H1 (cell line): ENCODE results near the gene FREM2. TPM values are rescaled to one million over a fixed set of nuclear protein-coding genes. Genes with fewer than 3 reads are reported as not detected.

Experiments
- BCL11A ChIP-seq, 2 experiments: IDR thresholded peaks; one replicate each; pipeline ENCODE4 v1.6.1; 2011; ENCODE audit warnings: low read depth in 2 of 2, low read length in 2 of 2, mild to moderate bottlenecking in 2 of 2
- FOSL1 ChIP-seq: IDR thresholded peaks from 2 replicates; pipeline ENCODE4 v1.6.1; 2011; ENCODE audit warnings: mild to moderate bottlenecking, low read depth, low read length, moderate library complexity; ENCODE audit not compliant: insufficient read depth
- RFX5 ChIP-seq: IDR thresholded peaks from 2 replicates; pipeline ENCODE4 v1.6.1; 2011; ENCODE audit warnings: low read depth, low read length, improper control_type of control experiment, borderline replicate concordance
- polyA plus RNA-seq, 7 experiments: library from polyadenylated mRNA; depleted of rRNA in 3 of 7; stranded (reverse) in 5 of 7; unstranded in 2 of 7; fragments of >200 nt in 5 of 7; fragments of 200-250 nt in 2 of 7; gene quantifications; 1 replicate in 5 of 7; 2 replicates in 1 of 7; 4 replicates in 1 of 7; pipeline versions ENCODE4 v1.2.1 to v1.2.3, GENCODE V29; 2011 to 2013; ENCODE audit warnings: missing spikeins in 2 of 7, mixed read lengths in 2 of 7
- total RNA-seq: library from RNA; stranded (reverse); fragmentation: NEBNext Ultra II Directional; extraction: Animal tissue kit (Norgen Biotek cat#: 25700); gene quantifications from 2 replicates; pipeline ENCODE4 v1.2.1, GENCODE V29; 2021
- TF ChIP-seq, protein P1 (sequence below): fragments of 300-600 bp; sonication (generic); IDR thresholded peaks from 2 replicates; pipeline ENCODE4 v1.7.1; 2012; ENCODE audit warnings: low read length, moderate library complexity, mild to moderate bottlenecking, inconsistent platforms; ENCODE audit not compliant: insufficient replicate concordance

Gene FREM2
- total and polyA plus RNA-seq, 2 of the 8 experiments (the other 6 are each of a cell fraction or from before 2014, with no cell fraction given) = 11.6 to 22.8 TPM

DNA sequence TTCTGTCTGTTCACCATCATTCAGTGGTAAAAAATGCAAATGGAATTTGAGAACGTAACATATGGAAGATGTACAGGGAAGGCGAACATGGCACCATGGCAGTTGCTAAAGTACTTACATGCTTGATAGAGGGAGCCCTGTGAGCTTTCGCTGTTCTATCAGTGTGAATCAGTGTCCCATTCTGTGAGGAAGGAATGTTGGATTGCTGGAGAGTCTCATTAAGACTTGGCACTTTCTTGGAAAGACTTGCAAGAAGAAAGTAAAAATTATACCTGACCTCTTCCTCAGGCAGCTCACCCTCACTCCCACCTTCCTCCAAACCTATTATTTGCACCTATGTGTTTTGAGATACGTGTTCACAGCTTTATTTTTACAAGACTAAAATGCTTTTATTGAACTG is 43.5 kb downstream of the FREM2 start (continued):
- TF ChIP-seq, protein P1, sequence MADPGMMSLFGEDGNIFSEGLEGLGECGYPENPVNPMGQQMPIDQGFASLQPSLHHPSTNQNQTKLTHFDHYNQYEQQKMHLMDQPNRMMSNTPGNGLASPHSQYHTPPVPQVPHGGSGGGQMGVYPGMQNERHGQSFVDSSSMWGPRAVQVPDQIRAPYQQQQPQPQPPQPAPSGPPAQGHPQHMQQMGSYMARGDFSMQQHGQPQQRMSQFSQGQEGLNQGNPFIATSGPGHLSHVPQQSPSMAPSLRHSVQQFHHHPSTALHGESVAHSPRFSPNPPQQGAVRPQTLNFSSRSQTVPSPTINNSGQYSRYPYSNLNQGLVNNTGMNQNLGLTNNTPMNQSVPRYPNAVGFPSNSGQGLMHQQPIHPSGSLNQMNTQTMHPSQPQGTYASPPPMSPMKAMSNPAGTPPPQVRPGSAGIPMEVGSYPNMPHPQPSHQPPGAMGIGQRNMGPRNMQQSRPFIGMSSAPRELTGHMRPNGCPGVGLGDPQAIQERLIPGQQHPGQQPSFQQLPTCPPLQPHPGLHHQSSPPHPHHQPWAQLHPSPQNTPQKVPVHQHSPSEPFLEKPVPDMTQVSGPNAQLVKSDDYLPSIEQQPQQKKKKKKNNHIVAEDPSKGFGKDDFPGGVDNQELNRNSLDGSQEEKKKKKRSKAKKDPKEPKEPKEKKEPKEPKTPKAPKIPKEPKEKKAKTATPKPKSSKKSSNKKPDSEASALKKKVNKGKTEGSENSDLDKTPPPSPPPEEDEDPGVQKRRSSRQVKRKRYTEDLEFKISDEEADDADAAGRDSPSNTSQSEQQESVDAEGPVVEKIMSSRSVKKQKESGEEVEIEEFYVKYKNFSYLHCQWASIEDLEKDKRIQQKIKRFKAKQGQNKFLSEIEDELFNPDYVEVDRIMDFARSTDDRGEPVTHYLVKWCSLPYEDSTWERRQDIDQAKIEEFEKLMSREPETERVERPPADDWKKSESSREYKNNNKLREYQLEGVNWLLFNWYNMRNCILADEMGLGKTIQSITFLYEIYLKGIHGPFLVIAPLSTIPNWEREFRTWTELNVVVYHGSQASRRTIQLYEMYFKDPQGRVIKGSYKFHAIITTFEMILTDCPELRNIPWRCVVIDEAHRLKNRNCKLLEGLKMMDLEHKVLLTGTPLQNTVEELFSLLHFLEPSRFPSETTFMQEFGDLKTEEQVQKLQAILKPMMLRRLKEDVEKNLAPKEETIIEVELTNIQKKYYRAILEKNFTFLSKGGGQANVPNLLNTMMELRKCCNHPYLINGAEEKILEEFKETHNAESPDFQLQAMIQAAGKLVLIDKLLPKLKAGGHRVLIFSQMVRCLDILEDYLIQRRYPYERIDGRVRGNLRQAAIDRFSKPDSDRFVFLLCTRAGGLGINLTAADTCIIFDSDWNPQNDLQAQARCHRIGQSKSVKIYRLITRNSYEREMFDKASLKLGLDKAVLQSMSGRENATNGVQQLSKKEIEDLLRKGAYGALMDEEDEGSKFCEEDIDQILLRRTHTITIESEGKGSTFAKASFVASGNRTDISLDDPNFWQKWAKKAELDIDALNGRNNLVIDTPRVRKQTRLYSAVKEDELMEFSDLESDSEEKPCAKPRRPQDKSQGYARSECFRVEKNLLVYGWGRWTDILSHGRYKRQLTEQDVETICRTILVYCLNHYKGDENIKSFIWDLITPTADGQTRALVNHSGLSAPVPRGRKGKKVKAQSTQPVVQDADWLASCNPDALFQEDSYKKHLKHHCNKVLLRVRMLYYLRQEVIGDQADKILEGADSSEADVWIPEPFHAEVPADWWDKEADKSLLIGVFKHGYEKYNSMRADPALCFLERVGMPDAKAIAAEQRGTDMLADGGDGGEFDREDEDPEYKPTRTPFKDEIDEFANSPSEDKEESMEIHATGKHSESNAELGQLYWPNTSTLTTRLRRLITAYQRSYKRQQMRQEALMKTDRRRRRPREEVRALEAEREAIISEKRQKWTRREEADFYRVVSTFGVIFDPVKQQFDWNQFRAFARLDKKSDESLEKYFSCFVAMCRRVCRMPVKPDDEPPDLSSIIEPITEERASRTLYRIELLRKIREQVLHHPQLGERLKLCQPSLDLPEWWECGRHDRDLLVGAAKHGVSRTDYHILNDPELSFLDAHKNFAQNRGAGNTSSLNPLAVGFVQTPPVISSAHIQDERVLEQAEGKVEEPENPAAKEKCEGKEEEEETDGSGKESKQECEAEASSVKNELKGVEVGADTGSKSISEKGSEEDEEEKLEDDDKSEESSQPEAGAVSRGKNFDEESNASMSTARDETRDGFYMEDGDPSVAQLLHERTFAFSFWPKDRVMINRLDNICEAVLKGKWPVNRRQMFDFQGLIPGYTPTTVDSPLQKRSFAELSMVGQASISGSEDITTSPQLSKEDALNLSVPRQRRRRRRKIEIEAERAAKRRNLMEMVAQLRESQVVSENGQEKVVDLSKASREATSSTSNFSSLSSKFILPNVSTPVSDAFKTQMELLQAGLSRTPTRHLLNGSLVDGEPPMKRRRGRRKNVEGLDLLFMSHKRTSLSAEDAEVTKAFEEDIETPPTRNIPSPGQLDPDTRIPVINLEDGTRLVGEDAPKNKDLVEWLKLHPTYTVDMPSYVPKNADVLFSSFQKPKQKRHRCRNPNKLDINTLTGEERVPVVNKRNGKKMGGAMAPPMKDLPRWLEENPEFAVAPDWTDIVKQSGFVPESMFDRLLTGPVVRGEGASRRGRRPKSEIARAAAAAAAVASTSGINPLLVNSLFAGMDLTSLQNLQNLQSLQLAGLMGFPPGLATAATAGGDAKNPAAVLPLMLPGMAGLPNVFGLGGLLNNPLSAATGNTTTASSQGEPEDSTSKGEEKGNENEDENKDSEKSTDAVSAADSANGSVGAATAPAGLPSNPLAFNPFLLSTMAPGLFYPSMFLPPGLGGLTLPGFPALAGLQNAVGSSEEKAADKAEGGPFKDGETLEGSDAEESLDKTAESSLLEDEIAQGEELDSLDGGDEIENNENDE = no peak
- TF ChIP-seq FOSL1 (no peak), BCL11A (IDR thresholded peaks at IDR 0.05; ENCODE audit: low read depth in 2 of 2, low read length in 2 of 2) (no peak), RFX5 (no peak)
